Measurements from ENCODE around the gene PRSS22.

Gene PRSS22, protein sequence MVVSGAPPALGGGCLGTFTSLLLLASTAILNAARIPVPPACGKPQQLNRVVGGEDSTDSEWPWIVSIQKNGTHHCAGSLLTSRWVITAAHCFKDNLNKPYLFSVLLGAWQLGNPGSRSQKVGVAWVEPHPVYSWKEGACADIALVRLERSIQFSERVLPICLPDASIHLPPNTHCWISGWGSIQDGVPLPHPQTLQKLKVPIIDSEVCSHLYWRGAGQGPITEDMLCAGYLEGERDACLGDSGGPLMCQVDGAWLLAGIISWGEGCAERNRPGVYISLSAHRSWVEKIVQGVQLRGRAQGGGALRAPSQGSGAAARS

DNA sequence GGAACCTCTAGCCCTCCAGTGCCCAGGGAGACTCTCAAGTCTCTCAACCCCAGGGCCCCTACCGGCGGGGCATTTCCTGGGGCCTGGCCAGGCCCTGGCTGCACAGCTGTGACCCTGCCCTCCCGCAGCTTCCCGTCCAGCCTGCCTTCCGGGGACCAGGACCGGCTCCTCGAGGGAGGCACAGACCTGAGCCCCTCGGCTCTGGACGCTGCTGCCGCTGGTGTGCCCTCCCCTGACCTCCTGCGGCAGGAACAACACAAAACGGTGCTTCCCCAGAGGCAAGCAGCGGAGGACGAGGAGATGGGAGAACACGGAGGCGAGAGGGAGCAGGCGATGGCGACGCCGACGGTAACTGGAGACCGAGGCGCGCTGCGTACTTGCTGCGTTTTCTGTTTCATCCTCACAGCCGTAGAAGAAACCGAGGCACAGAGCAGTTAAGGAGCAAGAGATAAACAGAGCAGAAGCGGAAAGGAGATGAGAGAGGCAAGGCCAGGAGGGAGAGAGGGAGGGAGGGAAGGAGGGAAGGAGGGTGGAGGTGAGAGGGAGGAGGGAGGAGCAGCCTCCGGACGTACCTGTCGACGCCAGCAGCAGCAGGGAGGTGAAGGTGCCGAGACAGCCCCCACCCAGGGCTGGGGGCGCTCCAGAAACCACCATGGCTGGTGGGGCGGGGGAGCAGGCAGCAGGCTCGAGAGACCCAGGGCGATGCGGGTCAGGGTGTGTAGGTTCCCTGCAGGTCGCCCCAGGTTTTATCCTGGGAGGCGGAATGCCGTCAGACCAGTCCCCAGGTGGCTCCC is at the start of gene PRSS22:
TSS of gene PRSS22 (minus strand) at position 720 of the 794 bp plus-strand sequence. CDS start at position 654, 66 bp downstream.
- DNase-seq, result no peak

DNA sequence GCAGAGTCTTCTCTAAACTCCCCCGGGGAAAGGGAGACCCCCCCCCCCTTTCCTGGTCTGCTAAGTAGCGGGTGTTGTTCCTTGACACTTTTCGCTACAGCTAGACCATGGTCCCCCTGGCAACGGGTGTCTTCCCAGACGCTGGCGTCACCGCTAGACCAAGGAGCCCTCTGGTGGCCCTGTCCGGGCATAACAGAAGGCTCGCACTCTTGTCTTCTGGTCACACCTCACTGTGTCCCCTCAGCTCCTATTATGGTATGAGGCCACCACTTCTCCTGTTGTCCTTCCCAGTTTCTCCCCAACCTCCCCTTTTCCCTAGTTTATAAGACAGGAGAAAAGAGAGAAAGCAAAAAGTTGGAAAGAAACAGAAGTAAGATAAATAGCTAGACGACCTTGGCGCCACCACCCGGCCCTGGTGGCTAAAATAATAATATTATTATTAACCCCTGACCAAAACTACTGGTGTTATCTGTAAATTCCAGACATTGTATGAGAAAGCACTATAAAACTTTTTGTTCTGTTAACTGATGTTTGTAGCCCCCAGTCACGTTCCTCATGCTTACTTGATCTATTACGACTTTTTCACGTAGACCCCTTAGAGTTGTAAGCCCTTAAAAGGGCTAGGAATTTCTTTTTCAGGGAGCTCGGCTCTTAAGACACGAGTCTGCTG is 49.2 kb upstream of the PRSS22 start:
- peak; percentile 21 to 37 for DNase-seq

DNA sequence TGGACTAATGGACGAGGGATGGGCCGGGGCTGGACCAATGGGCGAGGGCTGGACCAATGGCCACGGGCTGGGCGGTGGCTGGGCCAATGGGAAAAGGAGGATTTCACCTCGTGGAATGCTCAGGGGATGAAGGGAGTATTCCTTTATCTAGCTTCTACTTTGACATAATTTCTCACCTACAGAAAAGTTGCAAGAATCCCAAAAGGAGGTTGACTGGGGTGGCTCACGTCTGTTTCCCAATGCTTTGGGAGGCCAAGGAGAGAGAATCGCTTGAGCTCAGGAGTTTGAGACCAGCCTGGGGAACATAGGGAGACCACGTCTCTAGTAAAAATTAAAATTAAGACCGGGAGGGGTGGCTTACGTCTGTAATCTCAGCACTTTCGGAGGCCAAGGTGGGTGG is 48.0 kb upstream of the PRSS22 start:
- DNase-seq, result no peak

DNA sequence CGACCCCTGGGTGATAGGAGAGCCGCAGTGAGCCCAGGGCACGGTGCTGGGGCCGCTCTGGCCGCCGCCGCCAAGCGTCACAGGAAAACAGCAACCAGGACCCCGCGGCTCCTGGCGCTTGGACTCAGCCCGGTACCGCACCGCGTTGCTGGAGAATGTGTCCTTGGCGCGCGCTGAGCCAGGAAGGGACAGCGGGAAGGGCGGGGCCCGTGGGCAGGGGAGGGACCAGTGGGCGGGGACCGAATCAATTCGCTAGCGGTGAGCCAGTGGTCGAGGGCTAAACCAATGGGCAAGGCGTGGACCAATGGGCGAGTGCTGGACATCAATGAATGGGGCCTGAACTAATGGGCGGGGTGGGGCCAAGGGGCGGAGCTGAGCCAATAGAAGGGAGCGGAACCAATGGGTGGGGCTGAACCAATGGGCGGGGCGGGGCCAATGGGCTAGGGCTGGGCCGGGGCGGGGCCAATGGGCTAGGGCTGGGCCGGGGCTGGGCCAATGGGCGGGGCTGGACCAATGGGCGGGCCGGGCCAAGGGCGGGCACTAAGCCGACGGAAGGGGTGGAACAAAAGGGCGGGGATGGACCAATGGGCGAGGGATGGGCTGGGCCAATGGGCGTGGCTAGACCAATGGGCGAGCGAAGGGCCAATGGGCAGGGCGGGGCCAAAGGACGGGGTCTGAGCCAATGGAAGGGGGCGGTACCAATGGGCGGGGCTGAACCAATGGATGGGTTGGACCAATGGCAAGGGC is 47.4 kb upstream of the PRSS22 start:
- peak; percentile 82 to 89 for DNase-seq

DNA sequence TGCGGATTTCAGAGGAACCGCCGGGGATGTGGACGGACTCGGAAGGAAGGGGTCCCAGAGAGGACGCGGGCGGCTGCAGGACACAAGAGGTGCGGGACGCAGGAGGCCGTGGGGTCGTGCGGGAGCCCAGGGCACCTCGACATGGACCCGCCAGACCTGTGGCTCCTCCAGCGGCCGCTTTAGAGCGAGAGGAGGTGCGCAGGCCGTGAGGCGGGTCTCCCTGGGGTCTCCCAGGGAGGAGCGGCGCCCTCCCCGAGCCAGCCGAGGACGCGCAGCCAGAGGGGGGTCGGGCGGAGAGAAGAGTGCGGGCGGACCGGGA is 46.9 kb upstream of the PRSS22 start:
- no peak for DNase-seq

DNA sequence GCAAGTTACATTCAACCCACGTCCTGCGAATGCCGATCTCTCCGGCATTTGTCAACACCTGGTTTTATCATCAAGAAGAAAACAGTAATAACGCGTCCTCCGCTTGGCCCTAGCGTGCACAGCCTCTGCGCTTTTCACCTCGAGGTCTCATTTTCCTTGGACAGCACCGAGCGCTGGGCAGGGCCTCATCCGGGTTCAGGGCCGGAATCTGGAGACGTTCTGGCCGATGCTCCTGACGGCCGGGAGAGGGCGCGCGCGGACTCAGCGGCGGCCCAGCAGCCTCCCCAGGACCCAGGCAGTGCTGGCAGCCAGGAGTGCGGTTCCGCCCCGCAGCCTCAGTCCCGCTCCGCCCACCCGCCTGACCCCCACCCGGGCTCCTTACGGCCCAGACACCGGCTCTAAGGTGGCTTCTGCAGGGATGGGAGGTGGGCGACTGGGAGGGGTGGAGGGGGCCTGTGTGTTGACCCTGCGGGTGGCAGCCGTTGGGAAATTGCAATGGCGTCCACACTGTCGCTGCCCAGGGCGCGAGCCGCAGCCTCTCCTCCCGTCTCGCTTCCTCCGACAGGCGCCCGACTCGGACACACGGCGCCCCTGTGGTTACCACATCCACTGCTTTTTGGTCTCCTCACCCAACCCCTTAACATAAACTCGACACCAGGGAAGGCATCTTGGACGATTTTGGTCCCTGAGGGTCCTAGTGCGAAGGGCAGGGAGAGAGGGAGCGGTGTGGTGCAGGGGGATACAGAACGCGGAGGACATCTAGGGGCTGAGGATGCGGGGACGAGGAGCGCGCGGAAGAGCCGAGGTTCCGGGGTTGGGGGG is 46.3 kb upstream of the PRSS22 start:
- peak; percentile 68 to 75 for DNase-seq

DNA sequence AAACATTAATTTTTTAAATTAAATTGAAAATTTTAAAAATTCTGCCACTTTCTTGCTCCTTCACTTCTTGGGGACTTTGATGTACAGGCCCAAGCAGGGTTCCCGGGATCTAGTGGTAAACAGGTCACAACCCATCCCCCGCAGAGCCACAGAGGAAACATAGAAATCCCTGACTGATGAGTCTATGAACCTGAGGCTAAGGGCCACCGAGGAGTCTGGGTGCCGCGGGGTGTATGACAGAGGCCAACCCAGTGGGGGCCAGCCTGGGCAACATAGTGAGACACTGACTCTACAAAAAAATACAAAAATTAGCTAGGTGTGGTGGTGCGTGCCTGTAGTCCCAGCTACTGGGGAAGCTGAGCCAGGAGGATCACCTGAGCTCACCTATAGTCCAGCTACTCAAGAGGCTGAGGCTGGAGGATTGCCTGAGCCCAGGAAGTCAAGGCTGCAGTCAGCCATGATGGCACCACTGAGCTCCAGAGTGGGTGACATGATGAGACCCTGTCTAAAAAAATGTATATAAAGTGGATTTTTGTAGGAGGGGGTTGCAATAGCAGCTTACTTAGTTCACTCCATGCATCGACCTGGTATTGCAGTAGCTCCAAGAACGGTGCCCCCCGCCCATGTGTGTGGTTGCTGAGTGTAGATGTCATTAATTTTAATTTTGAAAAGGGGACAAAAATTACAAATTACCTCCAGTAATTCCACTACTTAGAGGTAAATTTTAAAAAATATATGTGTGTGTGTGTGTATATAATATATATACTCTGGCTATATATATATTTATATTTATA is 44.6 kb upstream of the PRSS22 start:
- no peak for DNase-seq

DNA sequence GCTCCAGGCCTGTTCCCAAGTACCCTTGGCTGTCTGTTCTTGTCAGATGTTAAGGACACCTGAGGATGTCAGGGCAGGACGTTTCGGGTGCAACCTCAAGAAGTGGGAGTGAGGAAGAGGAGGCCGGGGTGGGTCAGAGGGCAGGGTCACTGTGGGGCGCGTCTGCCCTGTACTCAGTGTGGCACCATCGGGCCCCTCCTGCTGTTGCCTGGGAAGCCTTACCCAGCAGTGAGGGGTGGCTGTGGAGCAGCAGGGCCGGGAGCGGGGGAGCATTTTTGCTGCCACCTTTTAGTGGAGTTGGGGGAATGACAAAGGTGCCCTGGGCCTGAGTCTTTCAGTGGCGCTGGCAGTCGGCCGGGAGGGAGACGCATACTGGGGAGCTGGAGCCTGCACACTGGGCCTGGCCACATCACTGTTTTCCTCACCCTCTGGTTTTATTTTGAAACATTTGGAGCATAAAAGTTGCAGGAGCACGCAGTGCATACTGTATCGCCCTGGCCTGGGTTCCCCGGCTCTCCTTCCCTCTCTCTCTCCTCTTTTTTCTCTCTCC is 42.6 kb upstream of the PRSS22 start:
- DNase-seq, result no peak

DNA sequence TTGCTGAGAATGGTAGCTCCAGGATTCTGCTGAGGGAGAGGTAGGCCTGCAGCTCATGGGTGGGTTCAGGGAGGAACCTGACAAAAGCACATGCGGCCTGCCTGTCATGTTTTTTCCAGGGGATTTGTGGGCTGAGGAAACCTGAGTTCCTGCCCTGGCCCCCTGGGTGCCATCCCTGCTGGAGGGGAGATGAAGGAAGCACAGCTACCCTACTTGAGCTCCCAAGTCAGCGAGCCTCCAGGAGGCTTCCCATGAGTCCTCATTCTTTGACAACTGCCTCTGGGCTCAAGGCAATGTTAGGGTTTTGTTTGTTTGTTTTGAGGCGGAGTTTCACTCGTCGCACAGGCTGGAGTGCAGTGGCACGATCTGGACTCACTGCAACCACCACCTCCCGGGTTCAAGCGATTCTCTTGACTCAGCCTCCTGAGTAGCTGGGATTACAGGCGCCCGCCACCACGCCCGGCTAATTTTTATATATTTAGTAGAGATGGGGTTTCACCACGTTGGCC is 41.6 kb upstream of the PRSS22 start:
- DNase-seq, result no peak

DNA sequence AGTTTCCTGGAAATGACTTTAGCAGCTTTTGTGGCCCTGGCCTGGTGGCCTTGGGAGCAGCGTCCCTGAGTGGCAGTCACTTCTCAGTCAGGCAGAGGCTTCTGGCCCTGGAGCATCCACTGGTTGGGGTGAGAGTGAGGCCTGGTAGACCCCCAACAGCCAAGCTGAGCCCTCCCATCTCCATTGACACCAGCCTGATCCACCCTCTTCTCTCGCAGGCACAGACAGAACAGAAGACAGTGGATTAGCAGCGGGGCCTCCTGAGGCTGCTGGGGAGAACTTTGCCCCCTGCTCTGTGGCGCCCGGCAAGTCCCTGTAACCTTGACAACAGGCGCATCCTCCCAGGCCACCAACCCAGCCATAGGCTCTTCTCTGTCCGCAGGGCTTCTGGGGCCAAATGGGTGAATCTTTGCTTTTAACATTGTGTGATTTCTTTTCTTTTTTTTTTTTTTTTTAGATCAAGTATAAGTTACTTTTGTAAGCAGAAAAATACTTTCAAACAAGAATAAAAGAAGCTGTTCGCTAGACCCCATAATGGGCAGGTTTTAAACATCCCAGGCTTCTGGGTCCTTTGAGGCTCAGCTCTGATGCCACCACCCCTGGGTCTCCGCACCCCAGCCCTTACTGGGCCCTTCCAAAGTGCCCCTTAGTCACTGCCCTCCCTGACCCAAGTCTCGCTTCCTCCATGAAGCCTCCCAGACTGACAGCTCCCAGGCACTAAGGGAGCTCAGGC is 41.0 kb upstream of the PRSS22 start:
- no peak for DNase-seq

DNA sequence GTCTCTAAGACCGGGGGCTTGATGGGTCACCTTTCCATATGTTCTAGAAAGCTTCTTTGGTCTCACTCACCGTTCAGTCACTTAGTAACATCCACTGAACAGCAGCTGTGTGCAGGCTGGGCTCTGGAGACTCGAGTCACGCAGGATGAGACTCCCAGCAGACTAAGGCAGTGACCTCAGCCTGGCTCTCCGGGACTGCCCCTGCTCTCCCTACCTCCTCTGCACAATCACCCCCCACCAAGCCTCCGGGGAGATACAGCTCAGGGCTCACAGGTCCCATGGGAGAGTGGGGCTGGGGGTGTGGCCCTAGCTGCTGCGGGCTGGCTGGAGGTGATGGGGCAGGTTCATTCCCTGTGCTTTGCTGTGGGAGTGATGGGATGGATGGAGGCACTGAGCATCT is 39.1 kb upstream of the PRSS22 start:
- no peak for DNase-seq

DNA sequence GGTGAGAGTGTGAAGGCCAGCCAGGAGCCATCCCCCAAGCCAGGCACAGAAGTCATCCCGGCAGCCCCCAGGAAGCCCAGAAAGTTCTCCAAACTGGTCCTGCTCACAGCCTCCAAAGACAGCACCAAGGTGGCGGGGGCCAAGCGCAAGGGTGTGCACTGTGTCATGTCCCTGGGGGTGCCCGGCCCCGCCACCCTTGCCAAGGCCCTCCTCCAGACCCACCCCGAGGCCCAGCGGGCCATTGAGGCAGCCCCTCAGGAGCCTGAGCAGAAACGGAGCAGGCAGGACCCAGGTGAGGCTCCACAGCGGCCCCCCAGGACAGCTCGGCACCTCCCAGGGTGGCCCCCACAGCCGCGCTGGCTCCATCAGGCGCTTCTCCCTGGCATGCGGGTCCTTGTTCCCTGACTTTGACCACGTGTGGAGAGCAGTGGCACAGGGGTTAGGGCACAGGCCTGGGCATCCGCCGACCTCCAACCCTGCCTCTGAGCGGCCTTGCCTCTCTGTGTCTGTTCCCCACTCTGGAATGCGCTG is 38.6 kb upstream of the PRSS22 start:
- DNase-seq, result no peak

DNA sequence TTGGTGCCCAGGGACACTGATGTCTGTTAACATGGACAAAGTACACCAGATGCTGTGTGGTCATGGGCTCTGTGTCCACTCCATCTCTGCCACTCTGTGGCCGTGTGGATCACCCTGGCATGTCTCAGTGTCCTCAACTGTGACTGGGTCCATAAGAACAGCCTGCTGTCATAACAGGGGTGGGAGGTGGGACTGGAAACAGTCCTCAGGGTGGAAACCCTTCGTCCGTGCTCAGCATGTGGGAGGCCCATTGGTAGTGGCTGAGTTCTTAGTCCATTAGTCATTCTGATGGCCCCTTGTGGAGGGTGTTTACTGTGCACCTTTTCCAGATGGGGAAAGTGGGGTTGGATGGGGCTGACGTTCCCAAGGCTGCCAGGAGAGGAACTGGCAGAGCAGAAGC is 37.8 kb upstream of the PRSS22 start:
- DNase-seq, result no peak

DNA sequence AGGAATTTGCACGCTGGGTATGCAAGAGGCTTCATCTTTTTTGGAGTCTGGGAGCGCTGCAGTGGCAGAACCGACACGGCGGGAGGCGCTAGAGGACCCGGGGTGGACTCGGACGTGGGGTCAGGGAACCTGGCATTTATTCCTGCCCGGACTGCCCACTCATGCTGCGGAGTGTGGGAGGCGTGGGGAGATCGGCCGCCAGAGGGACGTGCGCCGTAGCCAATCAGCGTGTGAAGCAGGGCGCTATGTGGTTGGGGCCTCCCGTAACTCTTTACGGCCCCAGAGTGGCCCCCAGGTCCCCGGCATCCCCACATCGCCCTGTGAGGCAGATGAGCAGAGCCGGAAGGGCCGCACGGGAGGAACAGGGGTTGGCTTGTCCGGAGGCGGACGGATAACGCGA is 36.3 kb upstream of the PRSS22 start:
- DNase-seq, result no peak

DNA sequence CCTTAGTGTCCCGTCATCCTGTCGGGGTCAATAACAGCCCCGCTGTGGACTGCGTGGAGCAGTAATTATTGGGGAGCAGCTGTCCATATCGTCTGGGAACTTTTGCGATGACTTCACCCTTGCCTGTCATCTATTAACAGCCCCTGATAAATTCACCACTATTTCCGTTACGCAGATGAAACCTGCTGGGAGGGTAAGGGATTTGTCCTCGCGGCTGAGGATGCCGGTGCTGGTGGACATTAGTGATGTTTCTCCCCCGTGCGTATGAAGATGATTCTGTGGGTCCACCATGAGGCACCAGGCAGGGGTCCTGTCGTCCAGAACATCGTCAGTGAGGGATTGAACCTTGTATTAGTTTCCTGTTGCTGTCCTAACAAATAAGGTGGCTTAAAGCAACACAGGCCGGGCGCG is 26.1 kb upstream of the PRSS22 start:
- no peak for DNase-seq

DNA sequence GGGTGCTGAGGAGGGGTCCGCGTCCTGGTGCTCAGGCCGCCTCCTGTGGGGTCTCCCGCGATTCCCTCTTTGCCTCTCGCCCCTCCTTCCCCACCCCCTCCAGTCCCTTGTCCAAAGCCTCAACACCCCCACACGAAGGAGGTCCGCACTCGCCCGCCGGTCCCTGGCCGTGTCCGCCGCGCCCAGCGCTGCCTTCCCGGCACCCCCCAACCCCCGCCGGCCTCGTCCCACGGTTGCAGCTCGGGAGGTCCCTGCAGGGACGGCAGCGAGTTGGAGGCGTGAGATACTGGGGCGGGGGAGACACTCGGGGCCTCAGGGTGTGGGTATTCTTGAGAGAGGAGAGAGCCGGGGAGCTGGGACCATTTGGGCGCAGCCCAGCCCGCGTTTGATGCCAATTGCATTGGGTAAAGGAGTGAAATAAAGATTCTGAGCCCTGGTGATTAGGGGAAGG is 25.5 kb upstream of the PRSS22 start:
- DNase-seq, result peak in 1 of 2 experiments; percentile 14

DNA sequence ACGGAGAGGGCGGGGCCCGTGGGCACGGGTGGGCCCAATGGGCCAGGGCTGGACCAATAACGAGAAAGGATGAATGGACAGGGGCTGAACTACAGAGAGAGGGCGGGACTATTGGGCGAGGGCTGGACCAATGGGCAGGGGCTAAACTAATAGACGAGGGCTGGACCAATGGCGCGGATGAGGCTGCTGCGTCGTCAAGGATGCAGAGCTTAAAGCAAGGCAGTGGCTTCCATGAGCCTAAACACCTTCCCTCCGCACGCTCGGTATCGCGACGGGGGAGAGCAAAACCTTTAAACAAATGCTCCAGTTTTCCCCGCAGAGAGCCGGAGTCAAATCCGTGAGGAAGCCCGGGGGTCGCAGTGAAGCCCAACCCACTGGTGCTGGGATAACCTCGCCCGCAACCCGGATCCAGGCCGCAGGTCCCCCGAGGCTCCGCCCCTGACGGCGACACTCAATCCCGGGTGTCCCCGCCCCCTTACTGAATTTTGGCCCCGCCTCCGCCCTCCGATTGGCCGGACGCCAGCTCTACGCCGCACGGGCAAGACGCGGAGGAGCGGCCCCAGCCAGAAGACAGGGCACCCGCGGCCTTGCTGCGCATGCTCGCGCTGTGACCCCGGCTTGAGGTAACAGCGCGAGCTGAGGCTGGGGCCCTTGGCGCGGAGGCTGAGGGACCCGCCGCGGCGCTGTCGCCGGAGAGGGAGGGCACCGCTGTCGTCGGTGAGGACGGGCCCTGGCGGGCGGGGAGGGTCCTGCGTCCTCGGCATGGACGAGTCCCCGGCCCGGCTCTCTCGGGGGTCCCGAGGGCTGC is 24.9 kb upstream of the PRSS22 start, which contains the start of gene FLYWCH2:
TSS of gene FLYWCH2 (plus strand) at position 566 of the 808 bp plus-strand sequence. CDS start 13,235 bp downstream, outside the sequence.
- peak; percentile 99 to 100 for DNase-seq

DNA sequence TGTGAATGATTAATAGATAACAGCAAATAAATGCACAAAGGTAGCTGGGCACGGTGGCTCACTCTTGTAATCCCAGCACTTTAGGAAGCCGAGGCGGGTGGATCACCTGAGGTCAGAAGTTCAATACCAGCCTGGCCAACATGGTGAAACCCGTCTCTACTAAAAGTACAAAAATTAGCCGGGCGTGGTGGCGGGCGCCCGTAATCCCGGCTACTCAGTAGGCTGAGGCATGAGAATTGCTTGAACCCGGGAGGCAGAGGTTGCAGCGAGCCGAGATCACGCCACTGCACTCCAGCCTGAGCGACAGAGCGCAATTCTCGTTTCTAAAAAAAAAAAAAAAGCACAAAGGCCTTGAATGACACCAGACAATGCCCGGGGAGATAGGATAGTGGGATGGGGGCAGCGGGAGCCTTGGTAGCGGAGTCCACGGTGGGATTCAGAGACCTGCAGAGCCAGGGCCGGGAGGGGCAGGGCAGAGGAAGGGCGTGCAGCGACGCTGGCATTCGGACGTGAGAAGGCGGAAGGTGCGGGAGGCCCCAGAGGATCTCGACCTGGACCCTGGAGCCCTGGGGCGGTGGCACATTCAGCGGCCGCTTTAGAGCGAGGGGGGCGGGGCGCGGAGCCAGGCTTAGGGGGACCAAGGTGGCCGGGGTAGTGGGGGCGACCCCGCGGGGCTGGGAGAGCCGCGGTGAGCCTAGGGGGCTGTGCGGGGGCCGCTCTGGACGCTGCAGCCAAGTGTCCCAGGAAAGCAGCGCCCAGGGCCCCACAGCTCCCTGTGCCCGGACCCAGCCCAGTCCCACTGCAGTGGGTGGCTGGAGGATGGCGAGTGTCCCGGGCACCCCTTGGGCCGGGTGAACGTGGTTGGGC is 24.0 kb upstream of the PRSS22 start:
- peak in 1 of 2 experiments; percentile 16 for DNase-seq

All from stimulated activated CD4-positive, alpha-beta T cell treated with anti-CD3 and anti-CD28 coated beads, Interleukin-4, amount 100 ng/mL, for 4 hours (primary cell).